ENCODE data around the gene C19orf38.

C19orf38 gene, protein sequence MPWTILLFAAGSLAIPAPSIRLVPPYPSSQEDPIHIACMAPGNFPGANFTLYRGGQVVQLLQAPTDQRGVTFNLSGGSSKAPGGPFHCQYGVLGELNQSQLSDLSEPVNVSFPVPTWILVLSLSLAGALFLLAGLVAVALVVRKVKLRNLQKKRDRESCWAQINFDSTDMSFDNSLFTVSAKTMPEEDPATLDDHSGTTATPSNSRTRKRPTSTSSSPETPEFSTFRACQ

GRCh38 chr19:10848230-10848856, at the start of gene C19orf38:
TSS of gene C19orf38 (plus strand) at chr19:10848415. CDS start at chr19:10848509, 94 bp downstream.
- Histone ChIP-seq H3K27me3 (ENCODE audit: insufficient read depth, low read depth) (no peaks in the 10 kb centered on the region; the same call in 1 of the 2 replicates), H3K27ac (no peak within 1 kb of the TSS), H3K4me2 (no peak within 1 kb of the TSS), H2AFZ (ENCODE audit: low read depth) (no peak within 1 kb of the TSS), H3K36me3 (ENCODE audit: insufficient read depth) (no peaks in the 10 kb centered on the region), H3K79me2 (ENCODE audit: insufficient read depth, low read depth) (no peaks in the 10 kb centered on the region), H4K20me1 (ENCODE audit: insufficient read depth) (no peaks in the 10 kb centered on the region), H3K9ac (no peak within 1 kb of the TSS), H3K4me1 (ENCODE audit: low read depth, poor library complexity, severe bottlenecking) (no peaks in the 10 kb centered on the region), H3K4me3 (IDR thresholded peaks at IDR 0.05; ENCODE audit: insufficient read depth, low read depth, low read length) (no peak within 1 kb of the TSS)
- TF ChIP-seq CTCF (conservative IDR thresholded peaks at IDR 0.05; ENCODE audit: low read depth, low read length) = no peak

DNA sequence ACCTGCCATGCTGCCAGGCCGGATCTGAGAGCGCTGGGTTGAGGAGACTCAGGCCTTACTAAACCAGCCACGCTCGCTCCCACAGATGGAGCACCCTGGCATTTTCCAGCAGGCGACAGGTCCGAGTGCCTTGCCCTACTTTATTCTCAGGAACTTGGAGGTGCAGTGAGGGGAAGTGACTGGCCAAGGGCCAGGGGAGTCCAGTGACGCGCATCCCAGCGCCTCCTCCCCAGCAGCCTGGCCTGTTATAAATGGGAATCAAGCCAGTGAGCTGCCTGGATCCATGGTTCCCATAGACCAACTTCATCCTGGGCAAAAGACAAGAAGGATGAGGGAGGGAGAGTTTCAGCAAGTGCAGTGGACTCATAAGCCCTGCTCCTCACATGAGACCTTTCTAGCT, 47.7 kb upstream of the C19orf38 start:
- Histone ChIP-seq H3K27me3 (ENCODE audit: insufficient read depth, low read depth) (no peaks in the 10 kb centered on the region), H3K79me2 (ENCODE audit: insufficient read depth, low read depth) (no peaks in the 10 kb centered on the region)

GRCh38 chr19:10802479-10802878, 45.7 kb upstream of the C19orf38 start:
- H3K27ac ChIP-seq = no peak overlapping the region
- H3K36me3 ChIP-seq (ENCODE audit: insufficient read depth) = peaks cover 5% of the 10 kb centered on the region; the same call in 1 of the 2 replicates
- TF ChIP-seq CTCF (conservative IDR thresholded peaks at IDR 0.05; ENCODE audit: low read depth, low read length) = no peak
- H3K4me3 ChIP-seq (IDR thresholded peaks at IDR 0.05; ENCODE audit: insufficient read depth, low read depth, low read length) = no peak overlapping the region
- no peak overlapping the region for H3K4me2 ChIP-seq
- H4K20me1 ChIP-seq (ENCODE audit: insufficient read depth) = no peaks in the 10 kb centered on the region
- no peaks in the 10 kb centered on the region for H3K27me3 ChIP-seq (ENCODE audit: insufficient read depth, low read depth)
- H2AFZ ChIP-seq (ENCODE audit: low read depth) = no peak overlapping the region
- H3K4me1 ChIP-seq (ENCODE audit: low read depth, poor library complexity, severe bottlenecking) = peaks cover 2% of the 10 kb centered on the region
- H3K9ac ChIP-seq = no peak overlapping the region
- H3K79me2 ChIP-seq (ENCODE audit: insufficient read depth, low read depth) = no peaks in the 10 kb centered on the region

More for the DNA sequence above, 47.7 kb upstream of the C19orf38 start:
- Histone ChIP-seq H3K4me1 (ENCODE audit: low read depth, poor library complexity, severe bottlenecking) (peaks cover 12% of the 10 kb centered on the region), H3K27ac (no peak overlapping the region), H3K9ac (no peak overlapping the region), H3K4me3 (IDR thresholded peaks at IDR 0.05; ENCODE audit: insufficient read depth, low read depth, low read length) (no peak overlapping the region), H3K4me2 (no peak overlapping the region), H4K20me1 (ENCODE audit: insufficient read depth) (no peaks in the 10 kb centered on the region), H3K36me3 (ENCODE audit: insufficient read depth) (peaks cover 5% of the 10 kb centered on the region; the same call in 1 of the 2 replicates), H2AFZ (ENCODE audit: low read depth) (no peak overlapping the region)
- TF ChIP-seq CTCF (conservative IDR thresholded peaks at IDR 0.05; ENCODE audit: low read depth, low read length) = no peak

GRCh38 chr19:10803252-10803651, 45.0 kb upstream of the C19orf38 start:
- Histone ChIP-seq H3K27me3 (ENCODE audit: insufficient read depth, low read depth) (no peaks in the 10 kb centered on the region), H3K9ac (no peak overlapping the region), H3K4me3 (IDR thresholded peaks at IDR 0.05; ENCODE audit: insufficient read depth, low read depth, low read length) (no peak overlapping the region), H3K27ac (no peak overlapping the region), H4K20me1 (ENCODE audit: insufficient read depth) (no peaks in the 10 kb centered on the region), H3K4me1 (ENCODE audit: low read depth, poor library complexity, severe bottlenecking) (no peaks in the 10 kb centered on the region), H3K4me2 (no peak overlapping the region), H3K36me3 (ENCODE audit: insufficient read depth) (peaks cover 5% of the 10 kb centered on the region; the same call in 1 of the 2 replicates), H3K79me2 (ENCODE audit: insufficient read depth, low read depth) (no peaks in the 10 kb centered on the region), H2AFZ (ENCODE audit: low read depth) (no peak overlapping the region)
- no peak for TF ChIP-seq CTCF (conservative IDR thresholded peaks at IDR 0.05; ENCODE audit: low read depth, low read length)

All from KMS-11 (cell line).